AG09319 (cell line): ENCODE measurements around the gene RFLNA.

ENCODE experiments used
- DNase-seq: peaks from one replicate; pipeline ENCODE4 v3.0.0-alpha.2; 2010; ENCODE audit warnings: low read depth; ENCODE audit errors: extremely low read depth
- CTCF ChIP-seq: IDR thresholded peaks from 2 replicates; pipeline ENCODE4 v1.5.1; 2011; ENCODE audit warnings: low read depth, mild to moderate bottlenecking, inconsistent platforms, low read length, moderate library complexity

The RFLNA gene

GRCh38 chr12:124283326-124283725, 11.6 kb upstream of the RFLNA start:
- TF ChIP-seq CTCF = no peak
- no peak for DNase-seq

- TF ChIP-seq CTCF = no peak
- DNase-seq = no peak
Measured at GRCh38 chr12:124284368-124284767, 10.5 kb upstream of the RFLNA start.

GRCh38 chr12:124286414-124286813, 8.5 kb upstream of the RFLNA start:
- no peak for DNase-seq
- no peak for TF ChIP-seq CTCF

GRCh38 chr12:124286971-124287370, 7.9 kb upstream of the RFLNA start:
- TF ChIP-seq CTCF = no peak
- no peak for DNase-seq

- no peak for DNase-seq
- TF ChIP-seq CTCF = no peak
Measured at GRCh38 chr12:124289634-124290600, 5.0 kb upstream of the RFLNA start.

GRCh38 chr12:124292385-124292784, 2.5 kb upstream of the RFLNA start:
- no peak for DNase-seq
- TF ChIP-seq CTCF = no peak

- no peak for DNase-seq
- TF ChIP-seq CTCF = no peak
Measured at GRCh38 chr12:124293286-124294003, 1.4 kb upstream of the RFLNA start.
